GM12878 (cell line): ENCODE measurements around the gene ATP8A1. TPM values are rescaled to one million over a fixed set of nuclear protein-coding genes. Genes with fewer than 3 reads are reported as not detected.

Experiments used
- ATF7 ChIP-seq: fragments of 450-650 bp; IDR thresholded peaks from 2 replicates; pipeline ENCODE4 v1.6.1; 2016; ENCODE audit warnings: low read depth, mild to moderate bottlenecking
- BCL3 ChIP-seq: IDR thresholded peaks from 2 replicates; pipeline ENCODE4 v1.6.1; 2011; ENCODE audit warnings: borderline replicate concordance, low read depth, mild to moderate bottlenecking, moderate library complexity, low read length; ENCODE audit not compliant: insufficient read depth, poor library complexity, severe bottlenecking
- BHLHE40 ChIP-seq, 2 experiments: fragments of 450-650 bp in 1 of 2; IDR thresholded peaks; 2 replicates each; pipeline ENCODE4 v1.6.1; 2011 to 2017; ENCODE audit warnings: low read depth in 2 of 2, borderline replicate concordance in 1 of 2, improper control_type of control experiment in 1 of 2, low read length in 1 of 2, mild to moderate bottlenecking in 1 of 2
- BRCA1 ChIP-seq: IDR thresholded peaks from 2 replicates; pipeline ENCODE4 v1.6.1; 2011; ENCODE audit warnings: low read depth, low read length, improper control_type of control experiment
- CBX3 ChIP-seq: fragments of 200-600 bp; sonication (generic); IDR thresholded peaks from 2 replicates; pipeline ENCODE4 v1.6.1; 2016; ENCODE audit warnings: low read depth, borderline replicate concordance
- CHD1 ChIP-seq: IDR thresholded peaks from 2 replicates; pipeline ENCODE4 v1.6.1; 2012; ENCODE audit warnings: low read depth, low read length, improper control_type of control experiment
- CTCF ChIP-seq, 3 experiments: IDR thresholded peaks in 2 of 3; conservative IDR thresholded peaks in 1 of 3; 2 replicates each; pipeline ENCODE4 v1.5.1; 2011; ENCODE audit warnings: low read depth in 3 of 3, low read length in 3 of 3, mild to moderate bottlenecking in 3 of 3, control low read depth in 2 of 3, moderate library complexity in 2 of 3, inconsistent platforms in 1 of 3, mixed read lengths in 1 of 3; ENCODE audit not compliant: control insufficient read depth in 2 of 3, insufficient read depth in 1 of 3; ENCODE audit errors: extremely low read depth in 1 of 3
- FOXM1 ChIP-seq: IDR thresholded peaks from 2 replicates; pipeline ENCODE4 v1.6.1; 2012; ENCODE audit warnings: low read depth, mild to moderate bottlenecking, inconsistent platforms, low read length, moderate library complexity
- GATAD2B ChIP-seq: fragments of 450-650 bp; conservative IDR thresholded peaks from 2 replicates; pipeline ENCODE4 v1.6.1; 2017; ENCODE audit warnings: low read depth, mild to moderate bottlenecking, moderate library complexity
- POU2F2 ChIP-seq: IDR thresholded peaks from 3 replicates; pipeline ENCODE4 v1.6.1; 2011; ENCODE audit warnings: low read depth, mild to moderate bottlenecking, low read length, borderline replicate concordance
- SMAD1 ChIP-seq: fragments of 450-650 bp; IDR thresholded peaks from 2 replicates; pipeline ENCODE4 v1.6.1; 2018; ENCODE audit warnings: mild to moderate bottlenecking, low read depth; ENCODE audit not compliant: partially characterized antibody
- SMC3 ChIP-seq: IDR thresholded peaks from 2 replicates; pipeline ENCODE4 v1.6.1; 2011; ENCODE audit warnings: low read length, improper control_type of control experiment, borderline replicate concordance
- STAT1 ChIP-seq: fragments of 450-650 bp; conservative IDR thresholded peaks from 2 replicates; pipeline ENCODE4 v1.6.1; 2014; ENCODE audit warnings: antibody characterized with exemption, mild to moderate bottlenecking
- STAT3 ChIP-seq: IDR thresholded peaks from 2 replicates; pipeline ENCODE4 v1.6.1; 2011; ENCODE audit warnings: low read depth, low read length, improper control_type of control experiment
- YBX1 ChIP-seq: fragments of 450-650 bp; IDR thresholded peaks from 2 replicates; pipeline ENCODE4 v1.6.1; 2016; ENCODE audit warnings: antibody characterized with exemption
- ZBTB4 ChIP-seq: fragments of 450-650 bp; formaldehyde crosslinking; IDR thresholded peaks from 2 replicates; pipeline ENCODE4 v1.4.0; 2022; ENCODE audit warnings: mild to moderate bottlenecking, moderate library complexity
- ZZZ3 ChIP-seq: IDR thresholded peaks from 2 replicates; pipeline ENCODE4 v1.6.1; 2011; ENCODE audit warnings: low read depth; ENCODE audit not compliant: control insufficient read depth, insufficient read length
- polyA plus RNA-seq, 11 experiments: library from polyadenylated mRNA; depleted of rRNA in 4 of 11; unstranded in 6 of 11; stranded (reverse) in 5 of 11; fragments of >200 nt; fragmentation: Nextera tagmentation in 4 of 11; fragmentation: Illumina TruSeq in 1 of 11; extraction: Ambion mirVana in 4 of 11; extraction: Trizol in 1 of 11; gene quantifications; 1 replicate in 1 of 11; 2 replicates in 10 of 11; pipeline versions ENCODE4 v1.2.1 to v1.2.3, GENCODE V29; 2011 to 2016; ENCODE audit warnings: inconsistent platforms in 2 of 11, missing spikeins in 2 of 11, low read depth in 1 of 11
- total RNA-seq, 4 experiments: library from RNA; depleted of rRNA in 3 of 4; stranded (reverse); fragments of >200 nt in 3 of 4; fragmentation: Illumina TruSeq in 1 of 4; extraction: Trizol in 1 of 4; gene quantifications; 2 replicates each; pipeline versions ENCODE4 v1.2.1 to v1.2.3, GENCODE V29; 2013 to 2021
- TF ChIP-seq, protein P1 (sequence below): fragments of 450-650 bp; IDR thresholded peaks from 2 replicates; pipeline ENCODE4 v1.6.1; 2017; ENCODE audit warnings: low read depth, mild to moderate bottlenecking, moderate library complexity
- TF ChIP-seq, protein P2 (sequence below): fragments of 450-650 bp; IDR thresholded peaks from 2 replicates; pipeline ENCODE4 v1.6.1; 2017; ENCODE audit warnings: borderline replicate concordance

Gene ATP8A1
- total and polyA plus RNA-seq, 10 of the 15 experiments (the other 5 are each of a cell fraction or from before 2014, with no cell fraction given) = 9.0 to 116 (median 37.3) TPM

GRCh38 chr4:42655921-42656678 is 805 bp downstream of the ATP8A1 start (continued):
- TF ChIP-seq CTCF (IDR thresholded peaks at IDR 0.05 in 2 of 3, conservative IDR thresholded peaks at IDR 0.05 in 1 of 3; ENCODE audit: control insufficient read depth in 2 of 3, extremely low read depth in 1 of 3, insufficient read depth in 1 of 3, low read depth in 3 of 3, low read length in 3 of 3) (no peak), SMC3 (peak; percentile 3; the same call in 1 of the 2 replicates), BHLHE40 (IDR thresholded peaks at IDR 0.05; ENCODE audit: borderline replicate concordance in 1 of 2, low read depth in 2 of 2, low read length in 1 of 2) (peak in 1 of 2 experiments; percentile 24; a peak in 1 of 4 replicates), YBX1 (no peak), CHD1 (no peak), BRCA1 (no peak), ZZZ3 (no peak), STAT3 (no peak), POU2F2 (0 out of 3 replicates have a peak, but pooled peaks have one; percentile 22), ZBTB4 (CRISPR knock-in tag) (no peak), GATAD2B (no peak), ATF7 (no peak), SMAD1 (no peak), CBX3 (no peak), STAT1 (no peak), FOXM1 (no peak; the same call in 1 of the 2 replicates), BCL3 (no peak)
- TF ChIP-seq, protein P1, sequence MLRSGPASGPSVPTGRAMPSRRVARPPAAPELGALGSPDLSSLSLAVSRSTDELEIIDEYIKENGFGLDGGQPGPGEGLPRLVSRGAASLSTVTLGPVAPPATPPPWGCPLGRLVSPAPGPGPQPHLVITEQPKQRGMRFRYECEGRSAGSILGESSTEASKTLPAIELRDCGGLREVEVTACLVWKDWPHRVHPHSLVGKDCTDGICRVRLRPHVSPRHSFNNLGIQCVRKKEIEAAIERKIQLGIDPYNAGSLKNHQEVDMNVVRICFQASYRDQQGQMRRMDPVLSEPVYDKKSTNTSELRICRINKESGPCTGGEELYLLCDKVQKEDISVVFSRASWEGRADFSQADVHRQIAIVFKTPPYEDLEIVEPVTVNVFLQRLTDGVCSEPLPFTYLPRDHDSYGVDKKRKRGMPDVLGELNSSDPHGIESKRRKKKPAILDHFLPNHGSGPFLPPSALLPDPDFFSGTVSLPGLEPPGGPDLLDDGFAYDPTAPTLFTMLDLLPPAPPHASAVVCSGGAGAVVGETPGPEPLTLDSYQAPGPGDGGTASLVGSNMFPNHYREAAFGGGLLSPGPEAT = no peak
- TF ChIP-seq, protein P2, sequence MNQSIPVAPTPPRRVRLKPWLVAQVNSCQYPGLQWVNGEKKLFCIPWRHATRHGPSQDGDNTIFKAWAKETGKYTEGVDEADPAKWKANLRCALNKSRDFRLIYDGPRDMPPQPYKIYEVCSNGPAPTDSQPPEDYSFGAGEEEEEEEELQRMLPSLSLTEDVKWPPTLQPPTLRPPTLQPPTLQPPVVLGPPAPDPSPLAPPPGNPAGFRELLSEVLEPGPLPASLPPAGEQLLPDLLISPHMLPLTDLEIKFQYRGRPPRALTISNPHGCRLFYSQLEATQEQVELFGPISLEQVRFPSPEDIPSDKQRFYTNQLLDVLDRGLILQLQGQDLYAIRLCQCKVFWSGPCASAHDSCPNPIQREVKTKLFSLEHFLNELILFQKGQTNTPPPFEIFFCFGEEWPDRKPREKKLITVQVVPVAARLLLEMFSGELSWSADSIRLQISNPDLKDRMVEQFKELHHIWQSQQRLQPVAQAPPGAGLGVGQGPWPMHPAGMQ = no peak
